AG04450 (cell line): ENCODE results near the gene ZFP92. TPM values are rescaled to one million over a fixed set of nuclear protein-coding genes. Genes with fewer than 3 reads are reported as not detected.
"Not testable (repeated sequence)": the region's sequence is repeated elsewhere in the genome, so short reads cannot be mapped to it uniquely, and the experiment has no call there.

Source experiments
- CTCF ChIA-PET: fragments of 300-600, 350-600 bp; formaldehyde crosslinking; extraction: SDS; loops from one replicate; lab custom pipeline; 2022; ENCODE audit warnings: antibody characterized with exemption, inconsistent platforms; lab: Charles Lee
- POLR2A ChIA-PET: fragments of 350-600 bp; formaldehyde crosslinking; extraction: SDS; loops from one replicate; lab custom pipeline; 2021; ENCODE audit warnings: antibody characterized with exemption, inconsistent platforms; lab: Yijun Ruan, JAX
- DNase-seq: peaks from one replicate; pipeline ENCODE4 v3.0.0-alpha.2; 2011; ENCODE audit warnings: low read depth, low spot score
- H3K27ac ChIP-seq: one replicate; pipeline ENCODE4 v1.5.1; 2012; ENCODE audit warnings: low read depth, low read length, control low read depth
- H3K27me3 ChIP-seq: one replicate; pipeline ENCODE4 v1.6.0; 2012; ENCODE audit warnings: low read length; ENCODE audit not compliant: control insufficient read depth, insufficient read depth
- H3K4me3 ChIP-seq: 2 replicates; pipeline ENCODE4 v1.5.1; 2011; ENCODE audit warnings: mild to moderate bottlenecking, low read depth, low read length, control low read depth
- H3K9me3 ChIP-seq: 2 replicates; pipeline ENCODE4 v1.5.1; 2012; ENCODE audit warnings: low read length; ENCODE audit not compliant: control insufficient read depth, insufficient read depth
- polyA plus RNA-seq: library from polyadenylated mRNA; depleted of rRNA; stranded (reverse); fragments of >200 nt; gene quantifications from 2 replicates; pipeline ENCODE4 v1.2.3, GENCODE V29; 2011
- TF ChIP-seq, protein P1 (sequence below): IDR thresholded peaks from 2 replicates; pipeline ENCODE4 v1.5.1; 2011; ENCODE audit warnings: low read depth, low read length, control low read depth, inconsistent platforms

Gene ZFP92
- polyA plus RNA-seq, 1 experiment = 0.02 TPM

DNA sequence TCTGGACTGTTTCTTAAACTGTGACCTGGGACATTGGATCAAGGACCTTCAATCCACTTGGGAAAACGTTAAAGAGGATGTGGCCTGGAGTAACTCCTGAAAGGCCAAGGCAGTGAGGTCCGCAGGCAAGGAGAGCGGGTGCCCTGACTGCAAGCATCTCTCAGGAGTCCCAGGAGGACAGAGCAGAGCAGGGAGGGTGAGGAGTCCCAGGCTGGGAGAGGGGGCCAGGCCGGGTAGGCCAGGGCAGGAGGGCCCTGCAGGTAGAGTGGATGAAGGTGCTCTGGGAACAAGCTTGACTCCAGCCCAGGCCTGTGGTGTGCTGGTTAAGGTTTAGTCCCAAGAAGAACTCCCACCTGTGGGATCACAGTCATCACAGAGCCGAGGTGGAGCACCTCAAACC lies 23.9 kb upstream of the ZFP92 start:
- TF ChIP-seq, protein P1, sequence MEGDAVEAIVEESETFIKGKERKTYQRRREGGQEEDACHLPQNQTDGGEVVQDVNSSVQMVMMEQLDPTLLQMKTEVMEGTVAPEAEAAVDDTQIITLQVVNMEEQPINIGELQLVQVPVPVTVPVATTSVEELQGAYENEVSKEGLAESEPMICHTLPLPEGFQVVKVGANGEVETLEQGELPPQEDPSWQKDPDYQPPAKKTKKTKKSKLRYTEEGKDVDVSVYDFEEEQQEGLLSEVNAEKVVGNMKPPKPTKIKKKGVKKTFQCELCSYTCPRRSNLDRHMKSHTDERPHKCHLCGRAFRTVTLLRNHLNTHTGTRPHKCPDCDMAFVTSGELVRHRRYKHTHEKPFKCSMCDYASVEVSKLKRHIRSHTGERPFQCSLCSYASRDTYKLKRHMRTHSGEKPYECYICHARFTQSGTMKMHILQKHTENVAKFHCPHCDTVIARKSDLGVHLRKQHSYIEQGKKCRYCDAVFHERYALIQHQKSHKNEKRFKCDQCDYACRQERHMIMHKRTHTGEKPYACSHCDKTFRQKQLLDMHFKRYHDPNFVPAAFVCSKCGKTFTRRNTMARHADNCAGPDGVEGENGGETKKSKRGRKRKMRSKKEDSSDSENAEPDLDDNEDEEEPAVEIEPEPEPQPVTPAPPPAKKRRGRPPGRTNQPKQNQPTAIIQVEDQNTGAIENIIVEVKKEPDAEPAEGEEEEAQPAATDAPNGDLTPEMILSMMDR = no peak
- Histone ChIP-seq H3K27ac (no peak overlapping the region), H3K4me3 (no peak overlapping the region), H3K27me3 (no peaks in the 10 kb centered on the region), H3K9me3 (peaks cover 2% of the 10 kb centered on the region; the same call in 1 of the 2 replicates)
- no peak for DNase-seq
- ChIA-PET POLR2A (no interaction called here), CTCF (no interaction called here)

DNA sequence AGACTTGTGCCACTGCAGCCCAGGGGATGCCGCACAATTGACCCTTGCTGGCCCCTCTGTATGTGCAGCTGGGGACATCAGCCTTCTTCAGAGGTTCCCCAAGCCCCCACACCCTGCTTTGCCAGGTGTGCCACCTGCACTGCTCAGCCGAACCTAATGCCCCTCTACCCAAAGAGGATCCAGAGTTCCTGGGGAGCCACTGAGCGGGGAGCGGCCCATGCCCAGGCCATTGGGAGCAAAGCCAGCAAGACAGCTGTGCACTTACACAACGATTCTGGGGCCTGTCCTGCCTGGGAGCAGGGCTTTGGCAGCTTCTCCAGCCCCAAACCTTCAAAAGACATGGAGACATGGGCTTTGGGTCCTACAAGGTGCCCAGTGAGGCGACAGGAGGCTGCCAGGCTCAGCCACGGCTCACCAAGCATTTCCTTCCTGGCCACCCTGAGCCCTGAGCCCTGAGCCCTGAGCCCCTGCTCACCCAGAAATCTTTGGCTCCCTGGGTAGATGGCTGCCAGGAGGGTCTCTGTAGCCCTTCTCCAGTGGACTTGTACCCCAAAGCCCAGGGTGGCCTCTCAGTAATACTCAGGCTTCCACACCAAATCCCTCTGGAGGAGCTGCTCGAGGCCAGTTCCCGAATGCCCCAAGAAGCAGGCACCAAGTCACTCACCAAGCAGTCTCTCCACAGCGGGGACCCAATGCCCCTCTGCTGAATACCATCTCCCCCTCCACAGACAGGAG lies 23.1 kb upstream of the ZFP92 start:
- TF ChIP-seq, protein P1 = no peak
- Histone ChIP-seq H3K27ac (no peak overlapping the region), H3K9me3 (peaks cover 3% of the 10 kb centered on the region; the same call in 1 of the 2 replicates), H3K4me3 (no peak overlapping the region), H3K27me3 (no peaks in the 10 kb centered on the region)
- DNase-seq = no peak
- CTCF ChIA-PET = no interaction called here
- POLR2A ChIA-PET = no interaction called here

DNA sequence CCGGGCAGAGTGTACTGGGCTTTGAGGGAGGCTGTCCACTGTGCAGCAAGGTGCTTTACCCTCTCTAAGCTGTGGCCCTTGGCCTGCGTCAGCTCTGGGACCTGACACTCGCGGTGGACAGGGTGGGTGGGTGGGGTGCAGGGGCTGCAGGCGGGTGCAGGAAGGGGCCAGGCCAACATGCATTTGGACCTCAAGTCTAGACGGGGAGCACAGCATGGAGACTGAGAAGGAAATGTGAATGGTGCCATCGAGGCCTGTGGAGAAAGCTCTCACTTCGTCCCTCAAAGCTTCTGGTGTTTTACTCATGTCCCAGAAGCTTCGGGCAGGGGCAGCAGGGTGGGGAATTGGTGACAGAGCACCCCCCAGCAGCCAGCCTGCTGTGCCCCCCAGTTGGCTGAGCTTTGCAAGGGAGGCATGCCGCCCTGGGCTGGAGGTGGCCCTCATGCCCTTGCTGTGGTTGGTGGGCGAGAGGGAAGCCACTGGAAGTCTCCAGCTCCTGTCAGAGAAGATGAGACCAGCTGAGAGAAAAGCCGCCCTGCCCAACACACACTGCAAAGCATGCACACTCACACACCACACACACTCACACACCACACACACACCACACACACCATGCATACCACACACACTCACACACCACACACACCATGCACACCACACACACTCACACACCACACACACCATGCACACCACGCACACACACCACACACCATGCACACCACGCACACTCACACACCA lies 22.4 kb upstream of the ZFP92 start:
- peaks cover 3% of the 10 kb centered on the region; the same call in 1 of the 2 replicates for H3K9me3 ChIP-seq
- no peak overlapping the region for H3K27ac ChIP-seq
- no peak overlapping the region for H3K4me3 ChIP-seq
- TF ChIP-seq, protein P1 = no peak
- no peaks in the 10 kb centered on the region for H3K27me3 ChIP-seq
- ChIA-PET CTCF (no interaction called here), POLR2A (no interaction called here)
- no peak for DNase-seq

DNA sequence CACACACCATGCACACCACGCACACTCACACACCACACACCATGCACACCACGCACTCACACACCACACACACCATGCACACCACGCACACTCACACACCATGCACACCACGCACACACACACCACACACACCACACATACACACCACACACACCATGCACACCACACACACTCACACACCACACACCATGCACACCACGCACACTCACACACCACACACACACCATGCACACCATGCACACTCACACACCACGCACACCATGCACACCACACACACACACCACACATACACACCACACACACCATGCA lies 21.9 kb upstream of the ZFP92 start:
- CTCF ChIA-PET, H3K9me3 ChIP-seq, POLR2A ChIA-PET, H3K4me3 ChIP-seq, DNase-seq, H3K27me3 ChIP-seq, H3K27ac ChIP-seq: not testable (repeated sequence)

DNA sequence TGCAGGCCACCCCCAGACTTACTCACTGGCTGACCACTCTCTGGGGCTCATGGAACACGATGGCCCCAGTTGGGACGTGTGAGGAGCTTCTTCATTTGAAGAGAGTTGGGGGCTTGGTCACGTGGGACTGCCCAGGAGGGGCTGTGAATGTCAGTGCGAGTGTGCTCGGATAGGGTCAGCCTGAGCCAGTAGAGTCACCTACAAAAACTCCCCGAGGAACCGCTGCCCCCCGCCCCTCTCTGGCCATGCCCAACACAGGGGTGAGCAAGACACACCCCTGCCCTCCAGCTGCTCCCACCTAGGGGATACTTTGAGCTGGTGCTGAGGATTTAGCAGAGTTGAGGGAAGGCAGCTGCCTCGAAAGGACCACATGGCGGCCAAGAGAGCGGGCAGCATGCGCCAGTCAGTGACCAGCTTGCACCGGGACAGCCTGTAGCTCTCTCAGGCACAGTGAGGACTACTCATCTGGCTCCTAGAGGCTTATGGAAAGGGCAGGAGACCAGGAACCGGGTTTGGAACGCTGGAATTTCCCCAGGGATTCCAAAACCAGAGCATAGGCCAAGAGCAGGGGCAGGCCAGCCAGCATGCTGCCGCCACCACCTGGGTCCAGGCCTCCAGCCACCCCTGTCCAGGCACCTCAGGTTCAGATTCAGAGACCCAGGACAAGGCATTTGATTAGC lies 18.5 kb upstream of the ZFP92 start:
- TF ChIP-seq, protein P1 = no peak
- Histone ChIP-seq H3K4me3 (no peak overlapping the region), H3K9me3 (peaks cover 3% of the 10 kb centered on the region; the same call in 1 of the 2 replicates), H3K27ac (no peak overlapping the region), H3K27me3 (no peaks in the 10 kb centered on the region)
- POLR2A ChIA-PET = no interaction called here
- CTCF ChIA-PET = no interaction called here
- DNase-seq = no peak
